MCF 10A (cell line): Measurements from ENCODE around the gene KCNT2. TPM values are rescaled to one million over a fixed set of nuclear protein-coding genes. Genes with fewer than 3 reads are reported as not detected.

Source experiments
- BruUV-seq: library from RNA; stranded (reverse); fragments of 400-500 nt; replicated peaks from 2 replicates; lab custom pipeline; 2021; lab: Mats Ljungman, UMichigan
- CTCF ChIA-PET: fragments of 300-600 bp; sonication (Branson Sonifier 250); formaldehyde crosslinking; extraction: SDS; loops from one replicate; lab custom pipeline; 2021; ENCODE audit warnings: antibody characterized with exemption, inconsistent platforms; lab: Yijun Ruan, JAX
- POLR2A ChIA-PET: fragments of 300-600, 350-650 bp; sonication (Branson Sonifier 250); formaldehyde crosslinking; extraction: SDS; loops from one replicate; lab custom pipeline; 2020; ENCODE audit warnings: antibody characterized with exemption, inconsistent platforms; lab: Yijun Ruan, JAX
- DNase-seq: peaks from one replicate; pipeline ENCODE4 v3.0.0-alpha.2; 2018; ENCODE audit not compliant: unreplicated experiment
- H3K27ac Mint-ChIP-seq: one replicate; pipeline ENCODE4 v1.8.0; 2022; ENCODE audit warnings: mild to moderate bottlenecking, low read depth, mixed read lengths; ENCODE audit not compliant: unreplicated experiment
- H3K27me3 Mint-ChIP-seq: one replicate; pipeline ENCODE4 v1.8.0; 2022; ENCODE audit warnings: mixed read lengths; ENCODE audit not compliant: insufficient read depth, unreplicated experiment
- H3K36me3 Mint-ChIP-seq: one replicate; pipeline ENCODE4 v1.8.0; 2022; ENCODE audit warnings: mild to moderate bottlenecking, moderate library complexity, mixed read lengths; ENCODE audit not compliant: insufficient read depth, unreplicated experiment
- H3K4me1 Mint-ChIP-seq: one replicate; pipeline ENCODE4 v1.8.0; 2022; ENCODE audit warnings: mixed read lengths; ENCODE audit not compliant: insufficient read depth, unreplicated experiment
- H3K4me3 Mint-ChIP-seq: one replicate; pipeline ENCODE4 v1.8.0; 2022; ENCODE audit warnings: mild to moderate bottlenecking, moderate library complexity, mixed read lengths; ENCODE audit not compliant: unreplicated experiment
- H3K9me3 Mint-ChIP-seq: one replicate; pipeline ENCODE4 v1.8.0; 2022; ENCODE audit warnings: mixed read lengths; ENCODE audit not compliant: unreplicated experiment
- CTCF ChIP-seq: fragments of 200-600 bp; IDR thresholded peaks from one replicate; pipeline ENCODE4 v1.8.0; 2022; ENCODE audit warnings: antibody characterized with exemption, mild to moderate bottlenecking; ENCODE audit not compliant: unreplicated experiment
- intact Hi-C: fragments of 100-400 bp; cut with micrococcal nuclease; formaldehyde crosslinking; loops from 2 replicates; pipeline ENCODE4 v1.14.1; 2022
- total RNA-seq: library from RNA; stranded (reverse); gene quantifications from 2 replicates; pipeline ENCODE4 v1.2.3, GENCODE V29; 2022

Gene KCNT2
- total RNA-seq, 1 experiment from 2014 or later, result 1.5 TPM

GRCh38 chr1:196590012-196590708 lies 18.1 kb downstream of the KCNT2 start:
- ChIA-PET POLR2A (no interaction called here), CTCF (interaction anchor here (0.6 kb wide), 2 partner anchors 14 to 73 kb away, joined by 3 read pairs; no protein-coding TSS in a partner anchor)
- Mint-ChIP-seq H3K4me3 (no peak overlapping the region), H3K4me1 (peaks cover 3% of the 10 kb centered on the region), H3K36me3 (no peaks in the 10 kb centered on the region), H3K9me3 (no peaks in the 10 kb centered on the region), H3K27me3 (no peaks in the 10 kb centered on the region), H3K27ac (no peak overlapping the region)
- no TSS peak for BruUV-seq
- no peak for TF ChIP-seq CTCF
- DNase-seq, result no peak
- intact Hi-C loops, result no loop called here

GRCh38 chr1:196584696-196585095 lies 23.5 kb downstream of the KCNT2 start:
- POLR2A ChIA-PET, result no interaction called here
- intact Hi-C loops, result no loop called here

GRCh38 chr1:196577386-196577785 lies 30.9 kb downstream of the KCNT2 start:
- POLR2A ChIA-PET, result interaction anchor here (0.6 to 1.1 kb wide), 2 partner anchors 19 to 393 kb away, joined by 3 to 5 read pairs; no protein-coding TSS in a partner anchor
- Mint-ChIP-seq H3K4me3 (no peak overlapping the region), H3K4me1 (no peaks in the 10 kb centered on the region), H3K27ac (no peak overlapping the region), H3K9me3 (no peaks in the 10 kb centered on the region), H3K36me3 (no peaks in the 10 kb centered on the region), H3K27me3 (no peaks in the 10 kb centered on the region)
- CTCF ChIA-PET, result interaction anchor here (0.7 to 1.1 kb wide), 2 partner anchors 9 to 17 kb away, joined by 3 to 6 read pairs; no protein-coding TSS in a partner anchor
- no peak for TF ChIP-seq CTCF
- no peak for DNase-seq
- BruUV-seq, result no TSS peak
- intact Hi-C loops, result no loop called here

More at GRCh38 chr1:196584696-196585095, 23.5 kb downstream of the KCNT2 start:
- no peak overlapping the region for H3K27ac Mint-ChIP-seq
- H3K27me3 Mint-ChIP-seq, result no peaks in the 10 kb centered on the region
- H3K4me3 Mint-ChIP-seq, result no peak overlapping the region
- no peaks in the 10 kb centered on the region for H3K36me3 Mint-ChIP-seq
- peaks cover 6% of the 10 kb centered on the region for H3K9me3 Mint-ChIP-seq
- H3K4me1 Mint-ChIP-seq, result peaks cover 8% of the 10 kb centered on the region
- DNase-seq, result no peak
- BruUV-seq, result no TSS peak
- CTCF ChIA-PET, result interaction anchor here (0.5 to 0.7 kb wide), 3 partner anchors 38 to 216 kb away, joined by 3 to 4 read pairs (median 3); no protein-coding TSS in a partner anchor
- no peak for TF ChIP-seq CTCF

GRCh38 chr1:196573226-196573625 lies 35.0 kb downstream of the KCNT2 start:
- Mint-ChIP-seq H3K27ac (no peak overlapping the region), H3K27me3 (no peaks in the 10 kb centered on the region), H3K36me3 (no peaks in the 10 kb centered on the region), H3K9me3 (no peaks in the 10 kb centered on the region), H3K4me1 (no peaks in the 10 kb centered on the region), H3K4me3 (no peak overlapping the region)
- ChIA-PET POLR2A (no interaction called here), CTCF (no interaction called here)
- BruUV-seq, result no TSS peak
- TF ChIP-seq CTCF, result no peak
- intact Hi-C loops, result no loop called here
- DNase-seq, result no peak
